GM12801 (cell line): ENCODE measurements around the gene LIN28B.

Experiments used
- TF ChIP-seq, protein P1 (sequence below): IDR thresholded peaks from one replicate; pipeline ENCODE4 v1.5.1; 2011; ENCODE audit warnings: control low read depth; ENCODE audit not compliant: insufficient read length; ENCODE audit errors: extremely low read depth

The LIN28B gene

DNA sequence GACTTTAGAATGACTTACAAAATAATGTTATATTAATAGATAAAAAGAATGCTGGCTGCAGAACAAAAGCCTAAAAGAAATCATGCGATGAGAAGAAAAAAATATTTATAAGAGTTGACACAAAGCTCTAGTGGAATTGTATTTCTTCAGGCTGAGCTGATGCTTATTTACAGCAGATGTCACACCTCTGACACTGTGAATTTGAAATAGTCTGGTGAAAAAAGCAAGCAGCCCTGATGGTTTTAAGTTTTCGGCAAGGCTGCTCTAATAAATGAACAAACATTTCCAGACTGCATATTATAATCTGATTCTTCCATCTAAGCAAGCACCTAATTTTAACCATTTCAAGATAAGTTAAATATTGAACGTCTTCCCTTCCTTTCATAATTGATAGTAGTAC, 109.9 kb downstream of the LIN28B start:
- TF ChIP-seq, protein P1, sequence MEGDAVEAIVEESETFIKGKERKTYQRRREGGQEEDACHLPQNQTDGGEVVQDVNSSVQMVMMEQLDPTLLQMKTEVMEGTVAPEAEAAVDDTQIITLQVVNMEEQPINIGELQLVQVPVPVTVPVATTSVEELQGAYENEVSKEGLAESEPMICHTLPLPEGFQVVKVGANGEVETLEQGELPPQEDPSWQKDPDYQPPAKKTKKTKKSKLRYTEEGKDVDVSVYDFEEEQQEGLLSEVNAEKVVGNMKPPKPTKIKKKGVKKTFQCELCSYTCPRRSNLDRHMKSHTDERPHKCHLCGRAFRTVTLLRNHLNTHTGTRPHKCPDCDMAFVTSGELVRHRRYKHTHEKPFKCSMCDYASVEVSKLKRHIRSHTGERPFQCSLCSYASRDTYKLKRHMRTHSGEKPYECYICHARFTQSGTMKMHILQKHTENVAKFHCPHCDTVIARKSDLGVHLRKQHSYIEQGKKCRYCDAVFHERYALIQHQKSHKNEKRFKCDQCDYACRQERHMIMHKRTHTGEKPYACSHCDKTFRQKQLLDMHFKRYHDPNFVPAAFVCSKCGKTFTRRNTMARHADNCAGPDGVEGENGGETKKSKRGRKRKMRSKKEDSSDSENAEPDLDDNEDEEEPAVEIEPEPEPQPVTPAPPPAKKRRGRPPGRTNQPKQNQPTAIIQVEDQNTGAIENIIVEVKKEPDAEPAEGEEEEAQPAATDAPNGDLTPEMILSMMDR, result no peak

DNA sequence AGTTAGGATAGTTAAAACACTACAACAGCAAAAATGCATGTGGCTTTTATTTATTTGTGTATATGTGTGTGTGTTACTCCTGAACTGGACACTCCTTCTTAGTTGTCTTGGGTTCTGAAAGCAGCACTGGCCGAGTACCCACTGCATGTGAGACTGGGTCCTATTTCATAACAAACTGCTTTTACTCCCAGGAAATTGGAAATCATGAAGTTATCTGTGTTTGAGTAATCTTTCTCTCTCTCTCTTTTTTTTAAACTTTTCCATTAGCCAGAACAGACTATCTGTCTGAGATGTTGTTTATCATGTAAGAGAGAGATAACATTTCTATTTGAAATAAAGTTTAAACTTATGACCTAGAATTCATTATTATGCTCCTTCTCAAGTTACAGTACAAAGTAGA, 110.4 kb downstream of the LIN28B start:
- TF ChIP-seq, protein P1, result no peak

DNA sequence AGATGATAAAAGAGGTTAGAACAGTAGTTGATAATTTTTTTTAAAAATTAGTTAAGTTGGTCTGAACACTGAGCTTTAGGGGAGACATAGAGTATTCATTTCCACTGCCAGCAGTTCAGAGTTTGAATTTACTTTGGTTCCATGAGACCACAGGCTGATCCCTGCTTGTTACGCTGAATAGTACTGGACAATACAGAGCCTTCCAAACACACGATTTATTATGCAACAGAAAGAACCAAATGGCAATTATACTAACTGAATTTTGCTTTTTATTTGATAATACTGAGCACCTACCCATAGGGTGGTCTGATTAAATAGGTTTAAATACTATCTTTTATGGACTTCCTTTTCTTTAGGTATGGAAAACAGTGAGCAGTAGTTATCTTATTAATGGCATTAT, 111.5 kb downstream of the LIN28B start:
- TF ChIP-seq, protein P1, result no peak

DNA sequence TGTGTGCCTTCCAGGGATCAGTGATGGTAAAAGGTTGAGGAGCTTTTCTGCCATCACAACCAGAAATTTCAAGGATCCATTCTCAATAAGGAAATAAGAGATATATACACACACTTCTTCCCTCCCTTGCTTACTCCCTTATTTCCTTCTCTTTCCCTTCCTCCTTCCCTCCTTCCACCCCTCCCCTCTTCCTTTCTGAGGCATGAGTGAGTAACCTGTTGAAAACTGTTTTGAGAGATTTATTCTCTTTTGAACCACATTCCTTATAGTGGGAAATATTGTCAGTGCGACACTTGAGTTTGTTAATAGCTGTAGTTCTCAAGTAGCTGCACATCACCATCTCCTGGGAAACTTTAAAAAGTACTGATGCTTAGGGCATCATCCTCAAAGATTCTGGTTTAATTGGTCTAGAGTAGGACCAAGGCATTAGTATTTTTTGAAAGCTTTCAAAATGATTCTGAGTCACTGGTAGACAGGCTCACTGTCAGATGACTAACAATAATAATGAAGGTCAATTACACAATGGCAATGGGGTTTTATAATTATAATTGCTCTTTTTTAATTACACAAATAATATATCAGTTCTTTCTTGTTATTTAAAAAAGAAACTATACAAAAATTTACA, 113.0 kb downstream of the LIN28B start:
- TF ChIP-seq, protein P1, result no peak

DNA sequence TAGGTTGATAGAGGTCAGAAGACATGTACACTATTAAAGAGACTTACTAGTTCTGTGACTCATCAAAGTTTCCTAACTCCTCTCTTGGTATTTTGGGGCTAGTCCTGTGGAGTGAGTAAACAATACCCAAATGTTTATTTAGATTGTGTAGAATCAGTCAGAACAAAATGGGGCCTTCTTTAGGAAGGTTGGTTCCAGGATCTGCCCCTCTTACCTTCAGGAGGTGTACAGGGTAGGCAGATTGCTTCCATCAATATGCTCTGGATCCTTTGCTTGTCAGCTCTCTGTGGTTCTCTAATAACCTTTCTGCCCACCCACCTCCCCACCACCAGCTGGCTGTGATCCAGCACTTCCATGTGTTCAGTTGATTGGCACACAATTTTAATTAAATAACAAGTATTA, 115.9 kb downstream of the LIN28B start:
- TF ChIP-seq, protein P1, result no peak

DNA sequence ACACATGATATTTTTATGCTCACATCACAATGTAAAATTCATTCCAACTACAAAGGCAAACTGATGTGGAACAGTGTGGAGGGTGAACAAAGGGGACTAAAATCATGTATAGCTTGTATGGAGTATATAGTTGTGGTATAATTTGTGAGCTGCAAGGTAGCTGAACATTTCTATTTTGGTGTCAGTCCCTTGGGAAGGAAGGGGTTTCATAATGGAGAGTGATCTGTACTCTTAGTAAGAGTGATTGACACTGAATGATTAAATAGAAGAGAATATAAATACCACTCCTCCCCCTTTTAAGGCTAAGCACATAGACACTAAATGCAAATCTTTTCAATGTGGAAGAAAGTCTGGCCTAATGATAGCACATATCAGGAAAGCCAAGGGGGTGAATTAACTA, 118.3 kb downstream of the LIN28B start:
- TF ChIP-seq, protein P1, result no peak

DNA sequence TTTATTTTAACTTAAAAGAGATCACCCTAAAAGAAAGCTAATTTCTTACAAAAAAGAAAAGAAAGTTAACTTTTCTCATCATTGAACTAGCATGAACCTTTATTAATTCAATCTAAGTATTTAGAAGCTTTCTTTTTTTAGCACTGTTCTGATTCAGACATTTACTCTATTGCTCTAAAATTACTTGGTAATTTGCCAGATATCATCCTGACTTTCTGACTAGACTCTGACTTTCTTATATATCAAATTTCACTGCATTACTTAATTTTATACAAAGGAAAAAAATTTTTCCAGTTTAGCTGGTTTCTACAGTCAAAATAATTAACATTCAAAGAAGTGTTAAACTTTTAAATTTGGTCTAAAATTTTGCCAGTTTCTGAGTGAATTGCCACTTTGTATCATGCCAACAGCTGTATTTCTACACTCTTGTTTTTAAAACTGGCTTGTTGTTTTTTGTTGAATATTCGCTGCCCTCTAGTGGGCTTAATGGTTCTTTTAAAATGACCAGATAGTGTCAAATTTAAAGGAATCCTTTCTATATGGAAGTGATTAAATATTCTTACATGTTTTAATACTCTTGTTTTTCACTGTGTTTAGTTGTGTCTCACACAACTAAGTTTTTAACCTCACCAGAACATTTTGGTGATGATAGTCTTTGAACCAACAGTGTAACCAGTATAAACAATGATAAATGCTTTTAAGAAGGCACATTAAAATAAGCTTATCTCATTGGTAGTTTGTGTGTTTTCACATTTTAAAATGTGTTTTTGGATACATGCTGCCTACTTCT, 120.9 kb downstream of the LIN28B start:
- TF ChIP-seq, protein P1, result no peak
